HUDEP-2 (cell line): ENCODE data around the gene CCL26.
"Not testable (repeated sequence)": the region's sequence is repeated elsewhere in the genome, so short reads cannot be mapped to it uniquely, and the experiment has no call there.

ENCODE experiments used
- DNase-seq, 76 experiments: peaks; one replicate each; lab custom pipeline; 2025; ENCODE audit not compliant: unreplicated experiment in 76 of 76; lab: John Stamatoyannopoulos, UW

The CCL26 gene

DNA sequence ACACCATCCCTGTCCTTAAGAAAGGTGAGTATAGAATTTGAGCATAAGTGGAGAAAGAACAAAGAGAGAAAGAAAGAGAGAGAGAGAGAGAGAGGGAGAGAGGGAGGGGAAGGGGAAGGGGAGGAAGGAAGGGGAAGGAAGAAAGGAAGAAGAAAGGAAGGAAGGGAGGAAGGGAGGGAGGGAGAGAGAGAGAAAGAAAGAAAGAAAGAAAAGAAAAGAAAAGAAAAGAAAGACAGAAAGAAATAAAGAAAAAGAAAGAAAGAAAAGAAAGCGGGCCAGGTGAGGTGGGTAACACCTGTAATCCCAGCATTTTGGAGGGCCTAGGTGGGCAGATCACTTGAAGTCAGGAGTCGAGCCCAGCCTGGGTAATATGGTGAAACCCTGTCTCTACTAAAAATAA is 21.7 kb upstream of the CCL26 start:
- no peak for DNase-seq

DNA sequence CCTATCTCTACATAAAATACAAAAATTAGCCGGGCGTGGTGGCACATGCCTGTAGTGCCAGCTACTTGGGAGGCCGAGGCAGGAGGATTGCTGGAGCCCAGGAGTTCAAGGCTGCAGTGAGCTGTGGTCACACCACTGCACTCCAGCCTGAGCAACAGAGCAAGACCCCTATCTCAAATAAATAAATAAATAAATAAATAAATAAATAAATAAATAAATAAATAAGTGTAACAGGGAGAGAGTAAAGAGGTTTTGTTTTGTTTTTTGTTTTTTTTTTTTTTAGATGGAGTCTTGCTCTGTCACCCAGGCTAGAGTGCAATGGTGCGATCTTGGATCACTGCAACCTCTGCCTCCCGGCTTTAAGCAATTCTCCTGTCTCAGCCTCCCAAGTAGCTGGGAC is 20.6 kb upstream of the CCL26 start:
- DNase-seq = not testable (repeated sequence)

GRCh38 chr7:75789361-75789924 is 17.4 kb upstream of the CCL26 start:
- no peak for DNase-seq

GRCh38 chr7:75788154-75788847 is 16.3 kb upstream of the CCL26 start:
- DNase-seq = not testable (repeated sequence)

DNA sequence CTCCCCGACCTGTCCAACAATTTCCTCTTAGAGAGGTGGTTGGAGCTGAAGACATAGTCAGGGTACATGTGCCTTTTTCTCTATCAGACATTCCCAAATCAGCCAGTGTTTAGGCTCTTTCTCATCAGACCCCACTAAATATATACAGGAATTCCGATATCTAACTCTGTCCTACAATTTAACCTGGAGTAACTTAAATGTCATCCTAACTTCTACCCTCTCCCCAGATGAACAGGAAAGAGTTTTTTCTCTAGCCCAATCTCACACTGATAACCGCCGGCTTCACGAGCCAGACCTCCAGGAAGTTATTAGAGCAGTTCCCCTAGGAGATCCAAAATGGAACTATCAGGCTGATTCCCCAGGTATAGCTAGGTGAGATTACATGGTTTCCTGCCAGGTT is 11.0 kb upstream of the CCL26 start:
- not testable (repeated sequence) for DNase-seq

GRCh38 chr7:75780647-75781273 is 8.7 kb upstream of the CCL26 start:
- DNase-seq = not testable (repeated sequence)

GRCh38 chr7:75779516-75779915 is 7.5 kb upstream of the CCL26 start:
- not testable (repeated sequence) for DNase-seq

DNA sequence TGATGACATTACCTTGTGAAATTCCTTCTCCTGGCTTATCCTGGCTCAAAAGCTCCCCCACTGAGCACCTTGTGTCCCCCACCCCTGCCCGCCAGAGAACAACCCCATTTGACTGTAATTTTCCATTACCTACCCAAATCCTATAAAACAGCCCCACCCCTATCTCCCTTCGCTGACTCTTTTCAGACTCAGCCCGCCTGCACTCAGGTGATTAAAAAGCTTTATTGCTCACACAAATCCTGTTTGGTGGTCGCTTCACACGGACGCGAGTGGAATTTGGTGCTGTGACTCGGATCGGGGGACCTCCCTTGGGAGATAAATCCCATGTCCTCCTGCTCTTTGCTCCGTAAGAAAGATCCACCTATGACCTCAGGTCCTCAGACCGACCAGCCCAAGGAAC is 7.0 kb upstream of the CCL26 start:
- DNase-seq = not testable (repeated sequence)

DNA sequence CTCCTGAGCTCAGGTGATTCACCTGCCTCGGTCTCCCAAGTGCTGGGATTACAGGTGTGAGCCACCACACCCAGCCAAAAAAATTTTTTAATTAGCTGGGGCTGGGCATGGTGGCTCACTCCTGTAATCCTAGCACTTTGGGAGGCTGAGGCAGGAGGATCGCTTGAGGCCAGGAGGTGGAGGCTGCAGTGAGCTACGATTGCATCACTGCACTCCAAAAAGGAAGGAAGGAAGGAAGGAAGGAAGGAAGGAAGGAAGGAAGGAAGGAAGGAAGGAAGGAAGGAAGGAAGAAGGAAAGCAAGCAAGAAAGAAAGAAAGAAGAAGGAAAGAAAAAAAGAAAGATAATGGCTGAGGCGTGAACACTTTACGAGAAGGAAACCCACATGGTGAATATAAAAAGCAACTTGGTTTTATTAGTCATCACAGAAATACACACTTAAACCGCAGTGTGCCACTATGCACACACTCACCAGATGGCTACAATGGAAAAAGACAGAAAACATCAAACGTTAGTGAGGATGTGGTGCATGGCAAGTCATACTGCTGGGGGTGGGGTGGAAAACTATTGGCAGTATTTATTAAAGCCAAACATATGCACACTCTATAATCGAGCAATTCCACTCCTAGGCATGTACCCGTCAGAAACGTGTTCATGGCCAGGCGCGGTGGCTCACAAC is 4.4 kb upstream of the CCL26 start:
- DNase-seq = no peak

DNA sequence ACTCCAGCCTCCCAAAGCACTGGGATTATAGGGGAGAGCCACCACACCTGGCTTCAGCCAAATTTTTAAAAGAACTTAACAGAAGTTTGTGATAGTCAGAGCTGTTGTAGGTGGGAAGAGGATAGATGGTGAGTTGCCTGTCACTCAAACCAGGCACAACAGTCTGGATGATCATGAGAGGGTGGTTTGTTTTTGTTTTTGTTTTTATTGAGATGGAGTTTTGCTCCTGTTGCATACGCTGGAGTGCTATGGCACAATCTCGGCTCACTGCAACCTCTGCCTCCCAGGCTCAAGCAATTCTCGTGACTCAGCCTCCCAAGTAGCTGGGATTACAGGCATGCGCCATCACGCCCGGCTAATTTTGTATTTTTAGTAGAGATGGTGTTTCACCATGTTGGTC is 1.9 kb upstream of the CCL26 start:
- DNase-seq = not testable (repeated sequence)

- DNase-seq = no peak
These were observed 787 bp downstream of the CCL26 start for GRCh38 chr7:75771224-75771623.

GRCh38 chr7:75762350-75762917 is 9.6 kb downstream of the CCL26 start:
- DNase-seq = peak in 12 of 76 experiments; percentile 1 to 44 (median 10)

GRCh38 chr7:75761801-75762200 is 10.2 kb downstream of the CCL26 start:
- DNase-seq = not testable (repeated sequence)

- no peak for DNase-seq
These were observed 13.5 kb downstream of the CCL26 start for GRCh38 chr7:75758491-75758890.

GRCh38 chr7:75757860-75758259 is 14.2 kb downstream of the CCL26 start:
- no peak for DNase-seq

DNA sequence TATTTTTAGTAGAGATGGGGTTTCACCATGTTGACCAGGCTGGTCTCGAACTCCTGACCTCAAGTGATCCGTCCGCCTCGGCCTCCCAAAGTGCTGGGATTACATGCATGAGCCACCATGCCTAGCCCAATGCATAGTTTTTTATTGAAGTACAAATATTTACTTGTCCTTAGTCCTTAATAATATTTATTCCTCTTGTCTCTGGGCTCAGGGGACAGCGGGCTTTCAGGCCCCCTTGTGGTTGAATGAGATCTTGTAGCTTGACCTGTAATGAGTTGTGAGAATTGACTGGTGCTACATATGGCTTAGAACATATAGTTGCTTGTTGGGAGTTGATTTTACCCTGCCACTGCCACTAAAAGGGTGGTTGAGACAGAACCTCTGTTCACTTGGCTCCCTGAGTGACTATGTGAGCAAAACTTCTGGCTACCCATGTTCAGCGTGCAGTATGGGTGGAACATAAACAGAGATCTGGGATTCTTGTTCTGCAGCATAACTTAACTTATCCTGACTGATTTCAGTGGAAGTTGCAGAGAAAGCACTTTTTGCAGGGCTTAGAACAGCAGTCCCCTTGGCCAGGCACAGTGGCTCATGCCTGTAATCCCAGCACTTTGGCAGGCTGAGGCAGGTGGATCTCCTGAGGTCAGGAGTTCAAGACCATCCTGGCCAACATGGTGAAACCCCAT is 14.9 kb downstream of the CCL26 start:
- DNase-seq = peak in 9 of 76 experiments; percentile 2 to 32 (median 4)

- no peak for DNase-seq
These were observed 15.6 kb downstream of the CCL26 start for GRCh38 chr7:75756206-75756990.

- DNase-seq = no peak
These were observed 28.6 kb downstream of the CCL26 start for GRCh38 chr7:75743455-75743859.

DNA sequence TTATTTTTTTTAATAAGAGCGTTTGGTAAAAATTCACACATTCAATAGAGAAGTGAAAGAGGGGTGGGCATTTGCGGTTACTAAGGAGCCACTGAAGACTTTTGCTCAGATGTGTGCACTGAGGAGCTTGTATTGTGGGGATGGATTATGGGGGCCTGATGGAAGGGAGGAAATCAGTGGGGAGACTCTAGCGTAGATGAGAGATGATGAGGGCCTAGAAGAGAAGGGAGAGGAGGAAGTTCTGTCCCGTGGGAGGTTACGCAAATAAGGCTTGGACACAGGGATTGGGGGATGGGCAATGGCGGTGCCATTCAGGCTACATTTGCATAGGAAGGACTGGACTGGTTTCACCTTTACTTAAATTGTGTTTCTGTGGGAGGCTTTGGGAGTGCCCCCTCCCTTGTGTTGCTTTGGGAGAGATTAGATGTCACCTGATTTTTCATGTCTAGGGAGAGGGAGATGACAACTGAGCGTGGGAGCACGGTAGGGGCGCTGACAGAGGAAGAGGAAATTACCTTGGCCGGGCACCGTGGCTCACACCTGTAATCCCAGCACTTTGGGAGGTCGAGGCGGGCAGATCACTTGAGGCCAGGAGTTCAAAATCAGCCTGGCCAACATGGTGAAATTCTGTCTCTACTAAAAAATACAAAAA is 31.0 kb downstream of the CCL26 start:
- DNase-seq = no peak
